Stomach (tissue), 4 donors: Measurements from ENCODE around the gene DEPDC5.

Experiments used
- CTCF ChIP-seq, 7 experiments: fragments of 450-650 bp in 4 of 7; fragments of 200-600 bp in 3 of 7; sonication (generic) in 3 of 7; IDR thresholded peaks; one replicate each; pipeline ENCODE4 v1.5.1; 2016 to 2019; ENCODE audit warnings: antibody characterized with exemption in 7 of 7, control low read depth in 2 of 7, mild to moderate bottlenecking in 1 of 7
- EP300 ChIP-seq: sonication (generic); formaldehyde crosslinking; IDR thresholded peaks from one replicate; pipeline ENCODE4 v1.6.1; 2017; ENCODE audit warnings: antibody characterized with exemption
- POLR2A ChIP-seq, 4 donors: fragments of 450-650 bp; IDR thresholded peaks; one replicate each; pipeline ENCODE4 v1.6.1; 2016; ENCODE audit warnings: antibody characterized with exemption in 4 of 4, control low read depth in 2 of 4, mild to moderate bottlenecking in 1 of 4, moderate library complexity in 1 of 4

DNA sequence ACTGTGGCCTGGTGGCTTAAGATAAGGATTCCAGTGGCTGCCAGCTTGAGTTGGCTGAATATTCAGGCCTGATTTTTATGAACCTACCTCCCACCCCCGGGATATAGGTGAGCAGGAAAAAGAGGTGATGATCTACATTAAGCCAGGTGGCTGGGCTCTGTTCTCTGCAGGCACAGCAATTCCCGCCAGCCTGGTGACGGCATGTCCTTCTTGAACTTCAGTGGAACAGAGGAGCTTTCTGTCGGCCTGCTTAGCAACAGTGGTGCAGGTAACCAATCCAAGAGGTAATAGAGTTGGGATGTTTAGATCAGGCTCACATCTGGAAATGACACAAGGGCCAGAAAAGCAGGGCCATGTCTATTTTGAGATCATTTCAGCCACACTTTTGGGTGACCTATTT, 68.7 kb downstream of the DEPDC5 start:
- TF ChIP-seq CTCF (IDR thresholded peaks at IDR 0.05), result no peak
- no peak for TF ChIP-seq EP300
- TF ChIP-seq POLR2A (IDR thresholded peaks at IDR 0.05), result no peak
